Naive B cell (primary cell): ENCODE results near the gene ABCG1. TPM values are rescaled to one million over a fixed set of nuclear protein-coding genes. Genes with fewer than 3 reads are reported as not detected.

Experiments used
- ATAC-seq, 2 donors: fragments of 150-1000 bp; cut with Tn5 transposase; 2 replicates each; pipeline ENCODE4 v1.10.0; 2021; ENCODE audit warnings: low read depth in 2 of 2, mild to moderate bottlenecking in 2 of 2, moderate library complexity in 2 of 2
- DNase-seq: peaks from one replicate; pipeline ENCODE4 v3.0.0; 2022
- H3K27ac Mint-ChIP-seq, 6 donors: one replicate each; pipeline ENCODE4 v1.8.0; 2020 to 2022; ENCODE audit warnings: mild to moderate bottlenecking in 6 of 6, mixed read lengths in 6 of 6, moderate library complexity in 5 of 6, inconsistent platforms in 2 of 6
- H3K27me3 Mint-ChIP-seq, 3 donors: one replicate each; pipeline ENCODE4 v1.8.0; 2021 to 2022; ENCODE audit warnings: mixed read lengths in 3 of 3, mild to moderate bottlenecking in 1 of 3
- H3K36me3 Mint-ChIP-seq, 2 donors: one replicate each; pipeline ENCODE4 v1.8.0; 2020 to 2022; ENCODE audit warnings: mixed read lengths in 2 of 2, inconsistent platforms in 1 of 2, mild to moderate bottlenecking in 1 of 2
- H3K4me1 Mint-ChIP-seq, 3 donors: one replicate each; pipeline ENCODE4 v1.8.0; 2020 to 2022; ENCODE audit warnings: mixed read lengths in 3 of 3, inconsistent platforms in 1 of 3, mild to moderate bottlenecking in 1 of 3, moderate library complexity in 1 of 3
- H3K4me3 Mint-ChIP-seq, 8 donors: one replicate each; pipeline ENCODE4 v1.8.0; 2020 to 2022; ENCODE audit warnings: mild to moderate bottlenecking in 8 of 8, mixed read lengths in 8 of 8, moderate library complexity in 8 of 8, inconsistent platforms in 2 of 8
- H3K9me3 Mint-ChIP-seq, 7 donors: one replicate each; pipeline ENCODE4 v1.8.0; 2020 to 2022; ENCODE audit warnings: mixed read lengths in 7 of 7, mild to moderate bottlenecking in 5 of 7, inconsistent platforms in 2 of 7, moderate library complexity in 1 of 7
- polyA plus RNA-seq, 6 donors: library from polyadenylated mRNA; unstranded; fragments of 300-500 nt; fragmentation: Illumina TruSeq; gene quantifications; one replicate each; pipeline ENCODE4 v1.2.3, GENCODE V29; 2021; ENCODE audit warnings: low read depth in 6 of 6

The ABCG1 gene
- polyA plus RNA-seq, 6 donors from 2014 or later = 20.7 to 34.3 (median 25.1) TPM

GRCh38 chr21:42223826-42224575 lies 5.1 kb downstream of the ABCG1 start:
- Mint-ChIP-seq H3K27me3 (peaks cover 0 to 5% (median 0%) of the 10 kb centered on the region in 3 donors), H3K4me1 (peaks cover 45 to 56% (median 54%) of the 10 kb centered on the region in 3 donors), H3K4me3 (peak overlapping the region in 1 of 8 donors; percentile 75), H3K9me3 (no peaks in the 10 kb centered on the region), H3K36me3 (peaks cover 19 to 30% of the 10 kb centered on the region in 2 donors), H3K27ac (peak overlapping the region in 4 of 6 donors; percentile 52 to 78 (median 66))
- no peak for DNase-seq
- no peak for ATAC-seq

DNA sequence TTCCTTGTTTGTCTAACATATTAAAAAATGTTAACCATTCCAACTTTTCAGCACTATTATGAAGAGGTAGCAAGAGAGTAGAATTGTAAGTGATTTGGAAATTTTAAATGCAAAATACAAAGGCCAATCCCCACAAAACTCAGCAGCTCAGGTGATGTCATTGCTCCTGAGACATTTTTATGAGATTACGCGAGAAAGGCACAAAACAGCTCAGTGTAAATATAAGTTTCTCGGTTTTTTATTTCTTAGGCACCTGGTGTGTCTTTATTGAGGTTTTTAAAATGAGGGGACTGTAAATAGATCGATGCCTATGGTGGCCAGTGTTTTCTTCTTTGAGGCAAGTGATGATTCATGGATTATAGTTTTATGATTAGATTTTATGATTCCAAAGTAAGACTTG lies 6.1 kb downstream of the ABCG1 start:
- Mint-ChIP-seq H3K27me3 (peaks cover 0 to 3% (median 0%) of the 10 kb centered on the region in 3 donors), H3K36me3 (peaks cover 19 to 30% of the 10 kb centered on the region in 2 donors), H3K9me3 (no peaks in the 10 kb centered on the region), H3K4me3 (no peak overlapping the region), H3K4me1 (peaks cover 45 to 63% (median 57%) of the 10 kb centered on the region in 3 donors), H3K27ac (peak overlapping the region in 2 of 6 donors; percentile 80 to 98)
- no peak for ATAC-seq
- no peak for DNase-seq

GRCh38 chr21:42225571-42226155 lies 6.7 kb downstream of the ABCG1 start:
- peaks cover 19 to 30% of the 10 kb centered on the region in 2 donors for H3K36me3 Mint-ChIP-seq
- peak overlapping the region in 4 of 6 donors; percentile 36 to 98 (median 66) for H3K27ac Mint-ChIP-seq
- peak overlapping the region in 2 of 8 donors; percentile 22 to 54 for H3K4me3 Mint-ChIP-seq

GRCh38 chr21:42226626-42227025 lies 7.7 kb downstream of the ABCG1 start:
- Mint-ChIP-seq H3K4me3 (peak overlapping the region in 1 of 8 donors; percentile 53), H3K27ac (peak overlapping the region in 4 of 6 donors; percentile 27 to 98 (median 77)), H3K4me1 (peaks cover 38 to 62% (median 58%) of the 10 kb centered on the region in 3 donors), H3K36me3 (peaks cover 19 to 29% of the 10 kb centered on the region in 2 donors), H3K9me3 (no peaks in the 10 kb centered on the region), H3K27me3 (no peaks in the 10 kb centered on the region)
- ATAC-seq = no peak
- DNase-seq = no peak

More at GRCh38 chr21:42225571-42226155, 6.7 kb downstream of the ABCG1 start:
- peaks cover 39 to 60% (median 56%) of the 10 kb centered on the region in 3 donors for H3K4me1 Mint-ChIP-seq
- H3K9me3 Mint-ChIP-seq = no peaks in the 10 kb centered on the region
- no peaks in the 10 kb centered on the region for H3K27me3 Mint-ChIP-seq
- no peak for DNase-seq
- ATAC-seq = no peak

GRCh38 chr21:42227909-42228708 lies 9.2 kb downstream of the ABCG1 start:
- H3K27me3 Mint-ChIP-seq = no peaks in the 10 kb centered on the region
- peaks cover 19% of the 10 kb centered on the region in 2 donors for H3K36me3 Mint-ChIP-seq
- H3K9me3 Mint-ChIP-seq = no peaks in the 10 kb centered on the region
- peak overlapping the region; percentile 80 to 98 (median 97) for H3K27ac Mint-ChIP-seq
- DNase-seq = peak; percentile 89
- peak overlapping the region in 7 of 8 donors; percentile 45 to 85 (median 55) for H3K4me3 Mint-ChIP-seq
- peaks cover 37 to 63% (median 56%) of the 10 kb centered on the region in 3 donors for H3K4me1 Mint-ChIP-seq
- ATAC-seq = peak; percentile 81 to 82

- peak overlapping the region in 6 of 8 donors; percentile 45 to 85 (median 54) for H3K4me3 Mint-ChIP-seq
- H3K36me3 Mint-ChIP-seq = peaks cover 14 to 19% of the 10 kb centered on the region in 2 donors
- ATAC-seq (no peak), DNase-seq (no peak)
- H3K27me3 Mint-ChIP-seq = no peaks in the 10 kb centered on the region
- no peaks in the 10 kb centered on the region for H3K9me3 Mint-ChIP-seq
- H3K27ac Mint-ChIP-seq = peak overlapping the region; percentile 80 to 98 (median 97)
- peaks cover 38 to 63% (median 56%) of the 10 kb centered on the region in 3 donors for H3K4me1 Mint-ChIP-seq
These were observed 9.8 kb downstream of the ABCG1 start for GRCh38 chr21:42228709-42229220.

DNA sequence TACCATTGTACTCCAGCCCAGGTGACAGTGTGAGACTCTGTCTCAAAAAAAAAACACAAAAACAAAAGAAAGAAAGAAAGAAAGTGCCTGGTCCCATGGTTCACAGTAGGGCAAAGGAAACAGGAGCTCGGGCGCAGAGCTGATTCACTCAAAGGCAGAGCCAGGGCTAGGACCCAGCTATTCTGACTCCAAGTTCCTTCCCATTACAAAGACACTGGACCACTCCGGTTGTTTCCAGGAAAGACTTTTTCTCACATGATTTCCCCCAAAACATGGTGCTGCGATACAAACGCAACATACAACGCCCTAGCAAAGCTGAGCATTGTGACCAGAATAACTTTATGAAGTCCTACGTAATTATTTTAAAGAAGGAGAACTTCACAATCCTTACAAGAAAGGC lies 10.7 kb downstream of the ABCG1 start:
- H3K4me3 Mint-ChIP-seq = peak overlapping the region in 2 of 8 donors; percentile 46 to 51
- peak overlapping the region in 5 of 6 donors; percentile 54 to 98 (median 97) for H3K27ac Mint-ChIP-seq
- H3K9me3 Mint-ChIP-seq = no peaks in the 10 kb centered on the region
- peaks cover 44 to 68% (median 64%) of the 10 kb centered on the region in 3 donors for H3K4me1 Mint-ChIP-seq
- peaks cover 14 to 19% of the 10 kb centered on the region in 2 donors for H3K36me3 Mint-ChIP-seq
- DNase-seq = no peak
- H3K27me3 Mint-ChIP-seq = no peaks in the 10 kb centered on the region
- ATAC-seq = no peak

GRCh38 chr21:42230178-42230577 lies 11.2 kb downstream of the ABCG1 start:
- DNase-seq (no peak), ATAC-seq (no peak)
- Mint-ChIP-seq H3K27ac (peak overlapping the region in 4 of 6 donors; percentile 19 to 98 (median 60)), H3K4me1 (peaks cover 47 to 71% (median 69%) of the 10 kb centered on the region in 3 donors), H3K36me3 (peaks cover 14 to 19% of the 10 kb centered on the region in 2 donors), H3K4me3 (peak overlapping the region in 1 of 8 donors; percentile 46), H3K9me3 (no peaks in the 10 kb centered on the region), H3K27me3 (no peaks in the 10 kb centered on the region)

DNA sequence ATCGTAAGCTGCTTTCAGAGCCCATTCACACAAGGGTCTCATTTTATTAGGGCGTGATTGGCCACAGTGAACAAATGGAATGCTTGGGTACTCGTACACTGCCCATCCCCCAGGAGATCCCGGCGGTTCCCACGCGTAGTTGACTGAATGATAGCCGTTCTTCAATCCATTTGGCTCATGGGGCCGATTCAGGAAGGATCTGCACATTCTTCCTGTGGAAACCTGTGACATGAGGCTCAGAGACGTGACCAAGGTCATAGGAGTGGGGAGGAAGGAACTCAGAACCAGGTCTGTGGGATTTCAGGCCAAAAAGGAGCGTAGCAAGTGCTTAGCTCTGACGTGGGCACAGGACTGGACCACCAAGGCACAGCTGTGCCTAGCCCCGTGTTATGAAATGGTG lies 11.7 kb downstream of the ABCG1 start:
- Mint-ChIP-seq H3K4me1 (peaks cover 50 to 75% (median 70%) of the 10 kb centered on the region in 3 donors), H3K27me3 (no peaks in the 10 kb centered on the region), H3K36me3 (peaks cover 10 to 17% of the 10 kb centered on the region in 2 donors), H3K4me3 (peak overlapping the region in 1 of 8 donors; percentile 46), H3K27ac (peak overlapping the region in 4 of 6 donors; percentile 19 to 98 (median 58)), H3K9me3 (no peaks in the 10 kb centered on the region)
- DNase-seq = no peak
- no peak for ATAC-seq

DNA sequence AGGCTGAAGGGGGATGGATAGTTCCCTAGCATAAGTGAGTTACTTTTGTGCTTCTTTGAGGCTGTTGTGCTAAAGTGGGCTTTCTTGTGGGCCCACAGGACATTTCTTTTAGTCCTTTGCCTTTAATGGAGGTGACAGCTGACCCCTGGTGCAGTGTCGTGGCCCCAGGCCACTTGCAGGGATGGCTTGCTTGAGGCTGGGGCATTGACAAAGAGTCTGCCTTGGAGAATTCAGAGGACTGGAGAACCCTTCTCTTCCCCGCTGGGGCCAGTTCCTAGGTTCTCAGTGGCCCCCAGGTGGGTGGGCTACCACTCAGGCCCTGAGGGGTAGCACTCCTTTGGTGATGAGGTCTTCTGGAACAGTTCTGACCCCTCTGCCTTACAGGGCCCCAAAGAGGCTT lies 12.8 kb downstream of the ABCG1 start:
- H3K36me3 Mint-ChIP-seq = peaks cover 0 to 6% of the 10 kb centered on the region in 2 donors
- H3K9me3 Mint-ChIP-seq = no peaks in the 10 kb centered on the region
- peak overlapping the region in 3 of 8 donors; percentile 46 to 92 (median 91) for H3K4me3 Mint-ChIP-seq
- ATAC-seq (no peak), DNase-seq (no peak)
- no peaks in the 10 kb centered on the region for H3K27me3 Mint-ChIP-seq
- H3K4me1 Mint-ChIP-seq = peaks cover 54 to 86% (median 79%) of the 10 kb centered on the region in 3 donors
- peak overlapping the region in 4 of 6 donors; percentile 41 to 99 (median 94) for H3K27ac Mint-ChIP-seq

- H3K27me3 Mint-ChIP-seq = no peaks in the 10 kb centered on the region
- H3K4me1 Mint-ChIP-seq = peaks cover 57 to 90% (median 84%) of the 10 kb centered on the region in 3 donors
- peak overlapping the region; percentile 97 to 100 (median 99) for H3K27ac Mint-ChIP-seq
- H3K9me3 Mint-ChIP-seq = no peaks in the 10 kb centered on the region
- ATAC-seq = no peak
- no peak for DNase-seq
- peaks cover 0 to 4% of the 10 kb centered on the region in 2 donors for H3K36me3 Mint-ChIP-seq
- peak overlapping the region; percentile 74 to 92 (median 84) for H3K4me3 Mint-ChIP-seq
These were observed 13.4 kb downstream of the ABCG1 start for GRCh38 chr21:42232176-42232825.
